ENCODE results near the gene GNPTG. TPM values are rescaled to one million over a fixed set of nuclear protein-coding genes. Genes with fewer than 3 reads are reported as not detected.

GNPTG gene
- total RNA-seq, 1 donor from 2014 or later: 11.8 TPM

- DNase-seq (ENCODE audit: low spot score): no peak
- no peak overlapping the region for H2AFZ ChIP-seq (replicated peaks)
- Mint-ChIP-seq H3K27ac (no peak overlapping the region), H3K27me3 (ENCODE audit: insufficient read depth, low read depth) (peaks cover 5% of the 10 kb centered on the region), H3K36me3 (peaks cover 3% of the 10 kb centered on the region), H3K9me3 (no peaks in the 10 kb centered on the region), H3K4me3 (no peak overlapping the region), H3K4me1 (no peaks in the 10 kb centered on the region)
- H3K27ac ChIP-seq: no peak overlapping the region
- H3K4me3 ChIP-seq: no peak overlapping the region
- no peaks in the 10 kb centered on the region for H3K79me2 ChIP-seq (ENCODE audit: low read depth)
- no peaks in the 10 kb centered on the region for H3F3A ChIP-seq (ENCODE audit: low read depth)
- H3K4me2 ChIP-seq: no peak overlapping the region
- H4K20me1 ChIP-seq (ENCODE audit: low read depth): no peaks in the 10 kb centered on the region
- H3K27me3 ChIP-seq: no peaks in the 10 kb centered on the region
- TF ChIP-seq EZH2 (IDR thresholded peaks at IDR 0.05) (no peak), CTCF (IDR thresholded peaks at IDR 0.05) (no peak), EZH2phosphoT487 (IDR thresholded peaks at IDR 0.05) (no peak)
- H3K4me1 ChIP-seq: no peaks in the 10 kb centered on the region
- no peak overlapping the region for H3K9ac ChIP-seq
- H3K36me3 ChIP-seq: no peaks in the 10 kb centered on the region
- no peaks in the 10 kb centered on the region for H3K9me3 ChIP-seq (ENCODE audit: low read depth)
Observed at GRCh38 chr16:1398351-1398750, 46.6 kb downstream of the GNPTG start.

GRCh38 chr16:1398826-1399581, 47.3 kb downstream of the GNPTG start:
- Mint-ChIP-seq H3K4me3 (no peak overlapping the region), H3K27ac (no peak overlapping the region), H3K27me3 (ENCODE audit: insufficient read depth, low read depth) (peaks cover 6% of the 10 kb centered on the region), H3K4me1 (no peaks in the 10 kb centered on the region), H3K9me3 (no peaks in the 10 kb centered on the region), H3K36me3 (peaks cover 5% of the 10 kb centered on the region)
- TF ChIP-seq EZH2phosphoT487 (IDR thresholded peaks at IDR 0.05): no peak
- no peak for TF ChIP-seq EZH2 (IDR thresholded peaks at IDR 0.05)
- no peak for TF ChIP-seq CTCF (IDR thresholded peaks at IDR 0.05)
- H3K27ac ChIP-seq: no peak overlapping the region
- H4K20me1 ChIP-seq (ENCODE audit: low read depth): peaks cover 3% of the 10 kb centered on the region
- H3K4me1 ChIP-seq: no peaks in the 10 kb centered on the region
- no peak for DNase-seq (ENCODE audit: low spot score)
- H3K4me2 ChIP-seq: no peak overlapping the region
- no peaks in the 10 kb centered on the region for H3K9me3 ChIP-seq (ENCODE audit: low read depth)
- H3F3A ChIP-seq (ENCODE audit: low read depth): no peaks in the 10 kb centered on the region
- H3K4me3 ChIP-seq: no peak overlapping the region
- no peaks in the 10 kb centered on the region for H3K27me3 ChIP-seq
- no peak overlapping the region for H2AFZ ChIP-seq (replicated peaks)
- H3K36me3 ChIP-seq: no peaks in the 10 kb centered on the region
- no peaks in the 10 kb centered on the region for H3K79me2 ChIP-seq (ENCODE audit: low read depth)
- no peak overlapping the region for H3K9ac ChIP-seq

GRCh38 chr16:1401061-1401757, 49.5 kb downstream of the GNPTG start:
- Mint-ChIP-seq H3K4me3 (no peak overlapping the region), H3K27me3 (ENCODE audit: insufficient read depth, low read depth) (peaks cover 6% of the 10 kb centered on the region), H3K9me3 (no peaks in the 10 kb centered on the region), H3K27ac (no peak overlapping the region), H3K36me3 (peaks cover 5% of the 10 kb centered on the region), H3K4me1 (no peaks in the 10 kb centered on the region)
- Histone ChIP-seq H3K4me3 (no peak overlapping the region), H4K20me1 (ENCODE audit: low read depth) (peaks cover 5% of the 10 kb centered on the region), H3K9ac (no peak overlapping the region), H3K36me3 (no peaks in the 10 kb centered on the region), H3F3A (ENCODE audit: low read depth) (no peaks in the 10 kb centered on the region), H3K4me1 (no peaks in the 10 kb centered on the region), H2AFZ (replicated peaks) (no peak overlapping the region), H3K27me3 (no peaks in the 10 kb centered on the region), H3K79me2 (ENCODE audit: low read depth) (peaks cover 8% of the 10 kb centered on the region), H3K27ac (no peak overlapping the region), H3K4me2 (no peak overlapping the region), H3K9me3 (ENCODE audit: low read depth) (no peaks in the 10 kb centered on the region)
- DNase-seq (ENCODE audit: low spot score): no peak
- TF ChIP-seq EZH2phosphoT487 (IDR thresholded peaks at IDR 0.05): no peak
- TF ChIP-seq EZH2 (IDR thresholded peaks at IDR 0.05): no peak
- TF ChIP-seq CTCF (IDR thresholded peaks at IDR 0.05): no peak
